ENCODE results near the gene PLA2G4A.

PLA2G4A gene

GRCh38 chr1:186978596-186979556 is 150.1 kb downstream of the PLA2G4A start:
- no peak for DNase-seq (ENCODE audit: low spot score)

GRCh38 chr1:186980400-186980799 is 151.7 kb downstream of the PLA2G4A start:
- DNase-seq (ENCODE audit: low spot score): no peak

- DNase-seq (ENCODE audit: low spot score): no peak
Measured at GRCh38 chr1:186982116-186982515, 153.4 kb downstream of the PLA2G4A start.

GRCh38 chr1:186983327-186983726 is 154.6 kb downstream of the PLA2G4A start:
- DNase-seq (ENCODE audit: low spot score): no peak

GRCh38 chr1:186984959-186985358 is 156.2 kb downstream of the PLA2G4A start:
- DNase-seq (ENCODE audit: low spot score): no peak

GRCh38 chr1:186985889-186986491 is 157.2 kb downstream of the PLA2G4A start:
- DNase-seq (ENCODE audit: low spot score): peak; percentile 55

GRCh38 chr1:186987065-186987464 is 158.3 kb downstream of the PLA2G4A start:
- no peak for DNase-seq (ENCODE audit: low spot score)

- no peak for DNase-seq (ENCODE audit: low spot score)
Measured at GRCh38 chr1:186987769-186988168, 159.0 kb downstream of the PLA2G4A start.

- DNase-seq (ENCODE audit: low spot score): no peak
Measured at GRCh38 chr1:186993996-186994395, 165.2 kb downstream of the PLA2G4A start.

- no peak for DNase-seq (ENCODE audit: low spot score)
Measured at GRCh38 chr1:186994897-186995296, 166.1 kb downstream of the PLA2G4A start.

GRCh38 chr1:186996816-186997215 is 168.1 kb downstream of the PLA2G4A start:
- no peak for DNase-seq (ENCODE audit: low spot score)

GRCh38 chr1:186997877-186998276 is 169.1 kb downstream of the PLA2G4A start:
- DNase-seq (ENCODE audit: low spot score): no peak

- DNase-seq (ENCODE audit: low spot score): no peak
Measured at GRCh38 chr1:186999506-186999905, 170.8 kb downstream of the PLA2G4A start.

GRCh38 chr1:187001198-187001889 is 172.6 kb downstream of the PLA2G4A start:
- no peak for DNase-seq (ENCODE audit: low spot score)

GRCh38 chr1:187003353-187003752 is 174.6 kb downstream of the PLA2G4A start:
- DNase-seq (ENCODE audit: low spot score): no peak

- no peak for DNase-seq (ENCODE audit: low spot score)
Measured at GRCh38 chr1:187006896-187007295, 178.1 kb downstream of the PLA2G4A start.

- DNase-seq (ENCODE audit: low spot score): no peak
Measured at GRCh38 chr1:187009320-187009719, 180.6 kb downstream of the PLA2G4A start.

GRCh38 chr1:187010571-187011309 is 182.0 kb downstream of the PLA2G4A start:
- DNase-seq (ENCODE audit: low spot score): no peak

GRCh38 chr1:187013582-187014200 is 184.9 kb downstream of the PLA2G4A start:
- DNase-seq (ENCODE audit: low spot score): no peak

GRCh38 chr1:187018291-187018690 is 189.5 kb downstream of the PLA2G4A start:
- no peak for DNase-seq (ENCODE audit: low spot score)

- DNase-seq (ENCODE audit: low spot score): no peak
Measured at GRCh38 chr1:187027253-187027652, 198.5 kb downstream of the PLA2G4A start.

Measured in D341Med (cell line).